ENCODE data around the gene ZNHIT1.

ZNHIT1 gene

DNA sequence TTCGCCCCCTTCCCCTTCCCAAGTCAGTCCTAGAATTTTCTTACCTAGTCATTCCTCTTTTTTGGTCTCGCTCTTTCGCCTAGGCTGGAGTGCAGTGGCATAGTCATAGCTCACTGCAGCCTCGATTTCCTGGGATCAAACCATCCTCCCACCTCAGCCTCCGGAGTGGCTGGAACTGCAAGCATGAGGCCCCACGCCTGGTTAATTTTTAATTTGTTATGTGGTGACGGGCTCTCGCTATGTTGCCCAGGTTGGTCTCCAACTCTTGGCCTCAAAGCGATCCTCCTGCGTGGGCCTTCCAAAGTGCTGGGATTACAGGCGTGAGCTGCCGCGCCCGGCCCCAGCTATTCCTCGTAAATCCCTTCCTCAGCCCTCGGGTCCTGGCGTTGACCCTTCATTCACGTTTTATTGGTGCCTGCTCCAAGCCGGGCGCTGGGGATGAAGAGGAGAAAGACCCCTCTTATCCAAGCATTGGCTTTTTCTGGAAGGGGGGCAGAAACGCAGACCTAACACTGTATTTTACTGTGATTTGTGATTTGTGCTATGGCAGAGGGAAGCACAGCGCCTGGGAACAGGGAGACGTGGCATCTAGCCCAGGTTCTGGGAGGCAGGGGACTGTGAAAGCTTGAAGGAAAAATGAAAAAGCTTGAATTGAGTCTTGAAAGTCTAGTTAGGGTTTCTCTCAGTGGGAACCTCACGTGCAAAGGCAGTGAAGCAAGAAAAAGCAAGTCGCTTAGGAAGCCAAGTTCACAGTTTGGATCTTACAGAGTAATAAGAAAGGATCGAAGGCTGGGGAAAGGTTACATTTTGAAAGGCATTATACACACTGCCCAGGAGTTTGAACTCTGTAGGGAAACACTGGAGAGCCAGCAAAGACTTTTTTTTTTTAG lies 516 bp downstream of the ZNHIT1 start:
- ATAC-seq: no peak
- DNase-seq: no peak

DNA sequence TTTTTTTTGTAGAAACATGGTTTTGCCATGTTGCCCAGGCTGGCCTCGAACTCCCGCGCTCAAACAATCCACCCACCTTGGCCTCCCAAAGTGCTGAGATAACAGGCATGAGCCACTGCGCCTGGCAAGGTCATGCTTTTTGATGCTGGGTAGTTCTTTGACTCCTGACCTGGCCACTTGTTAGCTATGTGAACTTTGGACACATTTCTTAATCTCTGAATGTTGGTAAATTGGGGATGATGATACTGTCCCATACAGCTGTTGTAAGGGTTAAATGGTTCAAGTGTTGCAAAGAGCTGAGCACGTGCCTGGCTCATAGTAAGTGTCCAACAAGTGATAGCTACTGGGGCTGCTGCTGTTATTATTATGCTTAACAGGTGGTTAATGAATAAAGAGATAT lies 2.3 kb downstream of the ZNHIT1 start:
- DNase-seq: no peak
- no peak for ATAC-seq

DNA sequence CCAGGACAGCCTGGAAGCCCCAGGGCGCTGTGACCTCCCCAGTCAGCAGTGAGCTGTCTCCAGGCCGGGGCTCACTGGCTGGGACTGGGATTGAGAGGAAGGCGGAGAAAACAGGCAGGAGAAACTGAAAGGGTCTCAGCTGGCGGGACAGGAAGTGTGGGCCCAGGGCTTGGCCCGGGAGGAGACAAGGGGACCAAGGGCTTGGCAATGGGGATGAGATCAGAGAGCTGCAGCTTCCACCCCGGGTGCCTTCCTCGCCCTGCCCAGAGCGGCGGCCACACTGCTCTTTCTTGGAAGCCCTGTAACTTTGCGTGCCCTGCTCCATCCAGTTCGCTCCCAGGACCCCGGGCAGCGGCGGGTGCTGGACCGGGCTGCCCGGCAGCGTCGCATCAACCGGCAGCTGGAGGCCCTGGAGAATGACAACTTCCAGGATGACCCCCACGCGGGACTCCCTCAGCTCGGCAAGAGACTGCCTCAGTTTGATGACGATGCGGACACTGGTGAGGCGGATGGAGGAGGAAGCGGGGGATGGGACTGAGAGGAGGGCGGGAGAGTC lies 4.4 kb downstream of the ZNHIT1 start:
- DNase-seq (no peak), ATAC-seq (no peak)

DNA sequence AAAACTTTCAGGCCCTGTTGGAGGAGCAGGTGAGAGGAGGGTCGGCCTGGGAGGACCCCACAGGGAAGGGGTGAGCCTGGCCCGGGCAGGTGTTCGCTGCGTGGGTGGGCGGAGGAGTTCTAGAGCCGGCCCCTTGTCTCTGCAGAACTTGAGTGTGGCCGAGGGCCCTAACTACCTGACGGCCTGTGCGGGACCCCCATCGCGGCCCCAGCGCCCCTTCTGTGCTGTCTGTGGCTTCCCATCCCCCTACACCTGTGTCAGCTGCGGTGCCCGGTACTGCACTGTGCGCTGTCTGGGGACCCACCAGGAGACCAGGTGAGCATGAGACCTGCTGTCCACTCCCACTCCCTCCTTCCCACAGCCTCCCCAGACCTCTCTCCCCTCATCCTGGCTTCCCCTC lies 5.6 kb downstream of the ZNHIT1 start:
- no peak for ATAC-seq
- no peak for DNase-seq

DNA sequence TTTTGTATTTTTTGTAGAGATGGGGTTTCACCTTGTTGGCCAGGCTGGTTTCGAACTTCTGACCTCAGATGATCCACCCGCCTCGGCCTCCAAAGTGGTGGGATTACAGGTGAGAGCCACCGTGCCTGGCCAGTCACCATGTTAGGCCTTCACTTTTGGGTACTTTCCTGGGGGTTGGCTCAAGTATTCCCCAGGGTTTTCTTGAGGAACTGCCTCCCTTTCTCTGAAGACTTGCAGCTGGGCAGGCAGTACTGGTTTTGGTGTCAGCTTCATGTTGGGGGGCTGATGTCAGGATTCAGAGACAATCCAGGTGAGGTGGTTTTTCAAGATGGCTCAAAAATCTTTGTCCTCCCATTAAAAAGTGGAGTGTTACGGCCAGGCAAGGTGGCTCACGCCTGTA lies 7.7 kb downstream of the ZNHIT1 start:
- ATAC-seq (no peak), DNase-seq (no peak)

DNA sequence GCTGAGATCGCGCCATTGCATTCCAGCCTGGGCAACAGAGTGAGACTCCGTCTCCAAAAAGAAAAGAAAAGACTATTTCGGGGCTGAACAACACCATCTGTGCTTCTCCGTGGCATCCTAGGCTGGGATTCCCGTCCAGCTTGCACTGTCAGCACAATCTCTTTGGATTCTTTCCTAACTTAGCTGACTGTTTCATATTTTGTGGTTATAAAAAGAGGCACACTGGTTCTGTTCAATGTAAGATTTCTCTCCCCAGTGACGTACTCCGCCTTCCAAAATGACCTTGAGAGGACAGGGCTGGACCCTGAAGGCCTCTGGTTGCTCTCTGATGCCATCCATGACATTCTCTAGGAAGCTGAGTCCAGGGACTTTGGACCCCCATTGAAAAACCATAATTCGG lies 8.8 kb downstream of the ZNHIT1 start:
- no peak for DNase-seq
- ATAC-seq: no peak

DNA sequence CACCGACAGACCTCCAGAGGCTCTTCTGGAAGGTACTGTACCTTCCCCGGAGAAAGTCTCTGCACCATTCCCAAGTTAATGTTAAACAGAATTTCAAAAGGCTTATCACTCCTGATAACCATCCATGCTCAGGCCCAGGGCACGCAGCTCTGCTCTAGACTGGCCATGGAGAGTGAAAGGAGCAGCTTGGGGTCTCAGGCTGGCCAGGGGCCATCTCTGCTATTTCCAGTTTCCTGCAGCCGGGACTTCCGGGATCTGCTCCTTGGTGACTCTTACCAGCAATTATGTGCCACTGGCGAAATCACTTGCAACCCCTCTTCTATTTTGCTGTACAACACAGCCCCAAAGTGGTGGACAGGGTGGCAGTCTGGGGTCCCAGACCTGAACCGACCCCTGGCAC lies 13.7 kb downstream of the ZNHIT1 start:
- ATAC-seq (no peak), DNase-seq (no peak)

DNA sequence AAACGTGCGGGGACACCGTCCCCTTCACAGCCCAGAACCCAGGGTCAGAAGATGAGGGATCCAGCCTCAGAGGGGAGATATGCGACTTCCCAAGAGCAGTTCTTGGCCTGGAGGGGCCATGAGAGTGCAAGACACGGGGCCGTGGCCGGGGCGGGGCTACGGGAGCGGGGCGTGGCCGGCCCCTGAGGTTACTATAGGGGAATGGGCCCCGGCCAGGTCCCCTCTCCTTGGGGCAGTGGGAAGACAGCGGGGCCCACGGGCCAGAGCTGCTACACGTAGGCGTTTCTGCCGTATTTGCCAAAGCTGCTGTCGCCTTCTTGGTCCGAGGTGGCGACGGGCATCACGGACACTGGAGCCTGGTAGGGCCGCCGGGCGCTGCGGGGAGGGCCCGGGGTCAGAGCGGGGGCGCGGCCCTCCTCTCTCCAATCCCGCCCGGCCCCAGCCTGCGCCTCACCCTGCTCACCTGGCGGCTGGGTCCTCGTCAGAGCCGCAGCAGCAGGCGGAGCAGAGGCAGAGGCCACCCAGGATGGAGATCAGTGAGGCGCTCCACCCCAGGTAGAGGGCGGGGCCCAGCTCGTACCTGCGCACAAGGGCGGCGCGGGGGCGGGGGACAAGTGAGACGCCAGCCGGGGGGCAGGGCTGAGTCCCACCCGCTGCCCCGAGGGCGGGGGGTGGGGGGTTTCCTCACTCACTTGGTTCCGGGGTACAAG lies 14.3 kb downstream of the ZNHIT1 start:
- DNase-seq (no peak), ATAC-seq (no peak)

DNA sequence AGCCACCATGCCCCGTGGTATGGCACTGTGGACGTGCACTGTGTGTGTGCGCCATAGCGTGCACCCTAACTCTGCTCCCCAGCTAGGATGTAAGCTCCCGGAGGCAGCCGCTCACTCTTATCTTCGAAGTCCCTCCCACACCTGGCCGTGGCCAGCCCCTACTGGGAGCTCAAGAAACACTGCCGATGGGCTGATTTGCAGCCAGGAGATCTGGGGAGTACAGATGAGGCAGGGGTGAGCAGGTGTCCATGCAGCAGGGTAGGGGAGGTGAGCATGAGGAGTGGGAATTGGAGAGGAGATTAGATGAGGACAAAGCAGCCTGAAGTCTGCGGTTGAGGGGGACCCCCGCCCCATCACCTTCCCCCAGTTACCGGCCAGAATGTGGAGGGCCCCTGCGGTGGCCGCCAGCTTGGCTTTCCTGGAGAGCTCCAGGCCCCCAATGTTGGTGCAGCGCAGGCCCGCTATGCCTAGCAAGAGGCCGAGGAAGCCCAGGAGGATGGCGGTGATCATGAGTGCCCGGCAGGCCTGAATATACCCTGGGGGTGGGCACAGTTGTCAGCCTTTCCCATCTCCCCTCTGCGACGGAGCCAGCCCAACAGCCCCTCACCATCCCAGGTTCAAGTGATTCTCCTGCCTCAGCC lies 16.1 kb downstream of the ZNHIT1 start:
- no peak for DNase-seq
- no peak for ATAC-seq

DNA sequence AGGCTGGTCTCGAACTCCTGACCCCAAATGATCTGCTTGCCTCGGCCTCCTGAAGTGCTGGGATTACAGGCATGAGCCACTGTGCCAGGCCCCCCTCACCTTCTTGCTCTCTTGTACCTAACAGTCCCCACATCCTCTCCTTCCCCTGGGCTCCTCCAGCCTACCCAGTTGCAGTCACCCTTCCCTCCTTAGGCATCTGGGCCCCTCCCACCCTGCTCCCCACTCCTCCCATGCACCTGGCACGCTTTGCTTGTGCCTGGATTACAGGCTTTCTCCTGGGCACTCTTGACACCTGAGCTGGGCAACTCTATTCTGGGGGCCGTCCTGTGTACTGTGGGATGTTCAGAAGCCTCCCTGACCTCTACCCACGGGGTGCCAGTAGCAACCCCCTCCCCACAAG lies 16.7 kb downstream of the ZNHIT1 start:
- DNase-seq (no peak), ATAC-seq (no peak)

DNA sequence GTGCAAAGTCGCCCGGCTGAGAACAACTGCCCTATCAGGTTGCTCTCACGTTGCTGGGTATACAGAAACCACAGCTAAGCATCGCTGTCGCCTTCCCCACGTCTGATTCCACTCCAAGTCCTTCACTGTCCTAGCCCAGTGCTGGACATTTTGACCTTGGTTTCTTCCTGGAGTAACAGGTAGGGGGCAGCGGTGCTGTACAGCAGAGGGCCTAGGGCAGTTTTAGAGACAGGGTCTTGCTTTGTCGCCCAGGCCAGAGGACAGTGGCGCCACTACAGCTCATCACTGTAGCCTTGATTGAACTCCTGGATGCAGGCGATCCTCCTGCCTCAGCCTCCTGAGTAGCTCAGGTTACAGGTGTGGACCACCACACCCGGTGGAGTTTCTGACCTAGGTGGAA lies 17.1 kb downstream of the ZNHIT1 start:
- ATAC-seq: no peak

DNA sequence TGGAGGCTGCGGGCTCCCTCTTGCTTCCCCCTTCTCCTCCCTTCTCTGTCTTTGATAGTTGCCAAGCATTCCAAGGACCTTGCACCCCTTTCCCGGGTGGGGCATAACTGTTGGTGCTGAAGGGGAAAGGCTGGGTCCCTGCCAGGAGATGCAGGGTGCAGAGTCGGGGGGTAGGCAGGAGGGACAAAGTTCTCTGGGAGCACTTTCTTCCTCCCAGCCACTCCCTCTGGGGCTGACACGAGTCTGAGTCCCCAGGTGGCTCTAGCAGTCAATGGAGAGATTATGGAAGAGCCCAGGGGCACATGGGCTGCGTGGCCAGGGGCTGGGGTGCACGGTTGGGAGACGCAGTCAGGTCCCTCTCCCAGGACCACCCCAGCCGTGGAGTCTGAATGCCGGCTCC lies 17.6 kb downstream of the ZNHIT1 start:
- DNase-seq: no peak
- ATAC-seq: no peak

More for the DNA sequence above, 17.1 kb downstream of the ZNHIT1 start:
- DNase-seq: no peak

DNA sequence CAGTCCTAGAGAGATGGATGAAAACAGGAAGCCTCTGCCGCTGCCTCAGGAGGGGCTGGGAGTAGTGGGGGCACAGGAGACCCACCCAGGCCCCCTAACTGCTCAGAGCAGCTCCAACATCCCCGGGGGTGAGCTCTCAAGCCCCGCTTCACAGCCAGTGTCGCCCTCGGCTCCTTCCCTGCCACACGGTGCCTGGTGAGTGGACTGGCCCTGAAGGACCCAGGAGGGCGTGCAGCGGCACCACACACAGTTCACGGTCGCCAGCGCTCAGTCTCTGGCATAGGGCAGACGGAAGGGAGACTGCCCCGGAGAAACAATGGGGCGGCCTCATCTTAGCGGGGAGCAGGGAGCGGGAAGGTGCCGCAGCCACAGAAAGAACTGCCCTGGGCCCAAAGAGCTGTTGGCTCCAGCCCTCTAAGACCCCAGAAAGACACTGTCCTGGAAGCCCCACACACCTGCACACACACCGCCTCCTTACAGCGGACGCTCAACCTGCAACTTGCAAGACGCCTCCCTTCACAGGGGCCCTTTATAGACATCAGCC lies 18.4 kb downstream of the ZNHIT1 start:
- DNase-seq (no peak), ATAC-seq (no peak)

DNA sequence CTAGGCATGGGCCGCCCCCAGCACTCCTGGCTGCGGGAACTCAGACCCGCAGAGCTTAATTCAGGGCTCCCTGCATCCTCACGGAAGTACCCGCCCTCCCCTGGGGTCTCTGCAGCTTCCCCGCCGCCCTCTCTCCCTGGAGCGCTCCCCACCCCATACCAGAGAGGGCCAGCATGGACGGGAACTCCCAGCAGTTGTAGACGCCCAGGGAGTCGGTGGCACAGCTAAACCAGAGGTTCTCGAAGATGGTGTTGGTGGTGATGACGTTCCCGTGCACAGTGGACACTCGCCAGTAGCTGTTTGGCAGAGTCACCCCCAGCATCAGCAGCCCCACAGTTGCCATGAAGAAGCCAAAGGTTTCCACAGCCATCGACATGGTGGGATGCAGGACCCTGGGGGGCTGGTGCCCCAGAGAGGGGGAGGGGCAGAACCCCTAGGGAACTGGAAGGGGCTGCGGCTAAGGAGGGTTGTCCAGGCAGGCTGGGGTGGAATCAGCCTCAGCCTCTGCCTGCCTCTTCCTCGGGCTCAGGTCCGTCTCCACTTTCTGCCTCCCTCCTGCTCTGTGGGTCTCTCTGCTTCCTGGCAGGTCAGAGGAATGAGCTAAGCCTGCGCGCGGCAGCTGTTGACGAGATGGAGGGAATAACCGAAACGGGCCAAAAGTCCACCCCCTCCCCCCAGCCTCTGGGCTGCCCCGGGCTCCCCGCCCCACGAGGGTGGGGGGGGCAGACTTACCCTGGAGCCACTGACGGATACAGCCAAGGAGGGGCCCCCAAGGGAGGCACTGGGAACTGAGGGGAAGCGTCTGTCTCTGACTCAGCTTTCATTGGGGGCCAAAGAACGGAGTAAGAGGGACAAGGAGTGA lies 19.5 kb downstream of the ZNHIT1 start, which contains the start of gene CLDN15:
Gene CLDN15 (minus strand): TSS at position 597 of the 862 bp plus-strand sequence. CDS start 221 bp downstream, at position 376.
- no peak for DNase-seq
- no peak for ATAC-seq

DNA sequence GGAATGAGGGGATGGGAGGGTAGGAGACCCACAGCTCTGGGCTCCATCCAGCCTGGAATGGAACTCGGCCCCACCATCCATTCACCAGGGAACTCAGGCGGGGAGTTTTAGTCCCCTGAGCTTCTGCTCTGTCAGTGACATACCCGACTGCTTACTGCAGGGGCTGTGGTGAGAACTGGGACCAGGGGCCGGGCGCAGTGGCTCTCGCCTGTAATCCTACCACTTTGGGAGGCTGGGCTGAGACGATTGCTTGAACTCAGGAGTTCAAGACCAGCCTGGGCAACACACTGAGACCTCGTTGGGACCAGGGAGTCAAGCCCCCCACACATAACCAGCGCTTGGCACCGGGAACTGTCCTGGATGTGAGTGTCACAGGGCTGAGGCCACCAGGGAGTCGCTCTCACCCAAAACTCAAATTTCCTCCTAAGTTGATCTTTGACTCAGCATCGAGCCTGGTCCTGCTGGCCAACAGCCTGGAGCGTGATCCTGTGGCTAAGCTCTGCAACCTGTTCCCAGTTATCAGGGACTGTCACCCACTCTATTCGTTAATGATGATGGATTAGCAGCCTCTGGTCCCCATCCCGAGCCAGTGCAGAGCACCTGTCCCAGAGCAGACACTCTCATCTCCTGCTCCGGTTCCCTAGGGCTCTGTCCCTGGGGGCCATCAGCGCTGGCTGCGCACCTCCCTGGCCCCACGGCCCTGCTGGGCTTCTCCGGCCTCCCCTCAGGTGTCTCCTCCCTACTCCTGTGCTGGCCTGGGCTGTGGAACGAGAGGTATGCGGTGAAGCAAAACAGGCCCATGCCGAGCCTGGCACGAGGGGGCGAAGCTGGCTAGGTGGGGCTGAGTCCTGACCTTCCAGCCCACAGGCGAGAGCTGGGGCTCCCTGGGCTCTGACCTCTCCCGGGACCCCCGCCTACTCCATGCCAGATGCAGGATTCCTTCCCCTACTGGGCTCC lies 20.5 kb downstream of the ZNHIT1 start:
- ATAC-seq: no peak
- DNase-seq: no peak

DNA sequence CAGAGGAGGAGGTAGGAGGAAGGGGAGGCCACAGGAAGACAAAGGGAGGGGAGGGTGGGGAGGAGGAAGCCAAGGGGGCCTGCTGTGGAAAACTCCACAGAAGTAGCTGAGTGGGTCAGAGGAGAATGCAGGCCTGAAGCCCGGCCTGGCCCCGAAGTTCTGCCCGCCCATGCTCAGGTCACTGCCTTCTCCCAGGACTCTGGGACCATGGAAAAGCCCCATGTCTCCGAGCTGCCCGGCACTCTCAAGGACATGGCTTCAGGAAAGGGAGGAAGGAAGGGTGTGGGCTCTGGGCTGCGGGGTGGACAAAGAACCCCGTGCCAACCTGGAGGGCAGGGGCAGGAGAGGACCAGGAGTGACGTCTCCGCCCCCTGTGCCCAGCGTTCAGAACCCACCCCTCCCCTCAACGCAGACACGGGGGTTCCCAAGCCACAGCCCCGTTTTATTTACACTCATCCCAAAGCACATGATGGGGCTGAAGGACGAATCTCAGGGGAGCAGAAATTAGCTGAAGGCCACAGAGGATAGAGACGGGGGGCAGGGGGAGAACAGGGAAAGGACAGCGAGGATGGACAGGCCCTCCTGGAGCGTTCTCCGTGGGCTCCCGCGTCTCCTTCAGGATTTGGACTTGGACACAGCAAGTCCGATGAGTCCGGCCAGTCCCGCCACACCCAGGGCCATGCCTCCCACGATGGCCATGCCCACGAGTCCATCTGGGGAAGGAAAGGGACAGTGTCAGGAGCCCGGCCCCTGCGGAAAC lies 21.4 kb downstream of the ZNHIT1 start:
- ATAC-seq (no peak), DNase-seq (no peak)

DNA sequence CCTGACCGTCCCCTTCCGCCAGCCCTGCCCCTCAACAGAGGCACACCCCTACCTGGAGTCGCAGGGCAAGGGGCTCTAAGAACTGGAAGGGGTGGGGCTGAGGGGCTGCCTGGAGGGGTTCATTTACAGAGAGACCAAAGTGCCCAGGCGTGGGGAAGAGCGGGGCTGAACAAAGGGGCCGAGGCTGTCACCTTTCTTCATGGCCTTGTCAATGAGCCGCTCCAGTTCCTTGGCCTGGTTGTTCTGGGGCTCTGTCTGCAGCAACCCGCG lies 21.9 kb downstream of the ZNHIT1 start:
- ATAC-seq (no peak), DNase-seq (no peak)

DNA sequence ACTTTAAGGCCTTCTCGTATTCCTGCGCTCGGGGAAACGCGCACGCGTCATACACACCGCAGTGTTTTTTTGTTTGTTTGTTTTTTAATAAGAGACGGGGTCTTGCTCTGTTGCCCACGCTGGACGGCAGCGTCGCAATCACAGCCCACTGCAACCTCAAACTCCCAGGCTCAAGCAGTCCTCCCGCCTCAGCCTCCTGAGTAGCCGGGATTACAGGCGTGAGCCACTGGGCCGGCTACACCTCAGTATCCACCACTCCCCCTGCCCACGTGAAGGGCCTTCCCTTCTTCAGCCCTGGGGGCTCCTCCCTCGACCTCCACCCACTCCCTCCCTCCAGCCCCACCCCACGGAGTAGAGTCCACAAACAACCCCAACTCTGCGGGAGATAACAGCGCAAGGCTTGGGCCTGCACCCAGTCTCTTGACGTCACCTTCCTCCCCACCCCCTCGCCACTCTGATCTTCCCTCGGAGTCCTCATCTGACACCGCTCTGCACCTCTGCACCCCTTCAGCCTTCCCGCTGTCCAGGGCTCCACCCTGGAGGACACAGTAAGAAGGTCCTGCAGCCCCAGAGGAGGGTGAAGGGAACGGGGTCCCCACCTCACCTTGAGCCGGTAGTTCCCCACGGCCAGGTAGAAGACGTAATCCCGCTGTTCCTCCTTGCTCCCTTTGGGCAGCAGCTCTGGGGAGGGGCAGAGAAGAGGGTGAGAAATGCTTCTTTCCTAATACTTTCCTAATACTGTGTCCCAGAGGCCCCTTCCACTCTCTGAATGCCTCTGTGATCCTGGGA lies 22.5 kb downstream of the ZNHIT1 start:
- DNase-seq (no peak), ATAC-seq (no peak)

DNA sequence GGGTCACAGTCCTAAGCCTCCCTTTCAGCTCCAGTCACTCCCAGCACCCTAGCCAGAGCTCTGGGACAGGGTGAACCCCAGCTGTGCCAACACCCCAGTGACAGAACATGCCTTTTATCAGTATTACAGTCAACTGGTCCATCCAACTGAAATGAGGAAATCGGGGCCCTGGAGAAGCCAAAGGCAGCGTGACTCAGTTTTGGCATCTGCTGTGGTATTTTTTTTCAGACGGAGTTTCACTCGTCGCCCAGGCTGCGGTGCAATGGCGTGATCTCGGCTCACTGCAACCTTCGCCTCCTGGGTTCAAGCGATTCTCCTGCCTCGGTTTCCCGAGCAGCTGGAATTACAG lies 23.0 kb downstream of the ZNHIT1 start:
- ATAC-seq: no peak
- no peak for DNase-seq
